GM12865 (cell line): ENCODE data around the gene NPS.

Source experiments
- DNase-seq: peaks from one replicate; pipeline ENCODE4 v3.0.0; 2010; ENCODE audit warnings: low read depth
- H3K4me3 ChIP-seq: 2 replicates; pipeline ENCODE4 v1.5.1; 2011; ENCODE audit warnings: mild to moderate bottlenecking, low read depth, low read length, control low read depth
- CTCF ChIP-seq: IDR thresholded peaks from 2 replicates; pipeline ENCODE4 v1.5.1; 2011; ENCODE audit warnings: low read length, control low read depth, low read depth, inconsistent platforms; ENCODE audit not compliant: insufficient read depth; ENCODE audit errors: missing control alignments

The NPS gene

GRCh38 chr10:127552446-127552845 is 3.3 kb downstream of the NPS start:
- no peak for DNase-seq
- TF ChIP-seq CTCF: no peak
- H3K4me3 ChIP-seq: no peak overlapping the region

- no peak for TF ChIP-seq CTCF
- DNase-seq: no peak
- no peak overlapping the region for H3K4me3 ChIP-seq
Measured at GRCh38 chr10:127553417-127553816, 4.3 kb downstream of the NPS start.

GRCh38 chr10:127556916-127557315 is 7.8 kb downstream of the NPS start:
- no peak overlapping the region for H3K4me3 ChIP-seq
- DNase-seq: no peak
- TF ChIP-seq CTCF: no peak

GRCh38 chr10:127561647-127562046 is 12.5 kb downstream of the NPS start:
- TF ChIP-seq CTCF: no peak
- no peak for DNase-seq
- H3K4me3 ChIP-seq: no peak overlapping the region

- no peak overlapping the region for H3K4me3 ChIP-seq
- peak; percentile 65 for TF ChIP-seq CTCF
- DNase-seq: peak; percentile 8
Measured at GRCh38 chr10:127563718-127564553, 14.8 kb downstream of the NPS start.

- no peak for DNase-seq
- H3K4me3 ChIP-seq: no peak overlapping the region
- no peak for TF ChIP-seq CTCF
Measured at GRCh38 chr10:127564644-127565043, 15.5 kb downstream of the NPS start.

GRCh38 chr10:127565583-127565982 is 16.5 kb downstream of the NPS start:
- TF ChIP-seq CTCF: no peak
- no peak for DNase-seq
- no peak overlapping the region for H3K4me3 ChIP-seq
